CD8-positive, alpha-beta memory T cell (primary cell): Measurements from ENCODE around the gene CERS2. TPM values are rescaled to one million over a fixed set of nuclear protein-coding genes. Genes with fewer than 3 reads are reported as not detected.

Experiments
- CTCF ChIA-PET: fragments of 350-600 bp; sonication (Branson Sonifier 250); formaldehyde crosslinking; loops from one replicate; lab custom pipeline; 2021; ENCODE audit warnings: antibody characterized with exemption; lab: Charles Lee
- POLR2A ChIA-PET: fragments of 350-600 bp; sonication (Branson Sonifier 250); formaldehyde crosslinking; loops from one replicate; lab custom pipeline; 2021; ENCODE audit warnings: antibody characterized with exemption; lab: Charles Lee
- DNase-seq, 5 donors: peaks; one replicate each; pipeline versions ENCODE4 v3.0.0 to v3.0.0-alpha.2; 2020 to 2022; ENCODE audit warnings: mixed read lengths in 1 of 5
- H3K27ac ChIP-seq: one replicate; pipeline ENCODE4 v1.7.0; 2013; ENCODE audit warnings: low read depth, mild to moderate bottlenecking, low read length, moderate library complexity
- H3K27me3 ChIP-seq: 2 replicates; pipeline ENCODE4 v1.7.0; 2013; ENCODE audit warnings: low read length, mild to moderate bottlenecking; ENCODE audit not compliant: insufficient read depth, poor library complexity, severe bottlenecking
- H3K36me3 ChIP-seq: 2 replicates; pipeline ENCODE4 v1.7.0; 2013; ENCODE audit warnings: mild to moderate bottlenecking, low read length, moderate library complexity; ENCODE audit not compliant: insufficient read depth
- H3K4me1 ChIP-seq: 2 replicates; pipeline ENCODE4 v1.7.0; 2013; ENCODE audit warnings: mild to moderate bottlenecking, low read length, moderate library complexity; ENCODE audit not compliant: insufficient read depth
- H3K4me3 ChIP-seq: 2 replicates; pipeline ENCODE4 v1.7.0; 2013; ENCODE audit warnings: mild to moderate bottlenecking, low read length
- H3K9me3 ChIP-seq: 2 replicates; pipeline ENCODE4 v1.7.0; 2013; ENCODE audit warnings: mild to moderate bottlenecking, low read length
- H3K27ac Mint-ChIP-seq, 8 donors: one replicate each; pipeline ENCODE4 v1.8.0; 2020 to 2021; ENCODE audit warnings: mixed read lengths in 8 of 8, mild to moderate bottlenecking in 6 of 8, inconsistent platforms in 3 of 8, moderate library complexity in 3 of 8
- H3K27me3 Mint-ChIP-seq, 2 donors: one replicate each; pipeline ENCODE4 v1.8.0; 2020 to 2021; ENCODE audit warnings: mixed read lengths in 2 of 2, mild to moderate bottlenecking in 1 of 2, moderate library complexity in 1 of 2
- H3K36me3 Mint-ChIP-seq, 3 donors: one replicate each; pipeline ENCODE4 v1.8.0; 2020 to 2021; ENCODE audit warnings: mixed read lengths in 3 of 3, inconsistent platforms in 1 of 3, mild to moderate bottlenecking in 1 of 3
- H3K4me1 Mint-ChIP-seq, 3 donors: one replicate each; pipeline ENCODE4 v1.8.0; 2020 to 2021; ENCODE audit warnings: mixed read lengths in 3 of 3, inconsistent platforms in 1 of 3, mild to moderate bottlenecking in 1 of 3
- H3K4me3 Mint-ChIP-seq, 7 donors: one replicate each; pipeline ENCODE4 v1.8.0; 2020 to 2021; ENCODE audit warnings: mixed read lengths in 7 of 7, mild to moderate bottlenecking in 6 of 7, moderate library complexity in 4 of 7, inconsistent platforms in 2 of 7
- H3K9me3 Mint-ChIP-seq, 5 donors: one replicate each; pipeline ENCODE4 v1.8.0; 2020 to 2022; ENCODE audit warnings: mixed read lengths in 5 of 5, mild to moderate bottlenecking in 3 of 5, moderate library complexity in 2 of 5, inconsistent platforms in 1 of 5
- polyA plus RNA-seq: library from polyadenylated mRNA; unstranded; fragments of 300-500 nt; fragmentation: Illumina TruSeq; gene quantifications from one replicate; pipeline ENCODE4 v1.2.3, GENCODE V29; 2021
- total RNA-seq, 2 experiments: library from RNA; stranded (reverse); gene quantifications; one replicate each; pipeline ENCODE4 v1.2.3, GENCODE V29; 2021

Gene CERS2
- total and polyA plus RNA-seq, 3 experiments from 2014 or later: 167 to 232 (median 224) TPM

GRCh38 chr1:150973258-150973835 lies 1.3 kb downstream of the CERS2 start:
- ChIA-PET CTCF (interaction anchor here (0.7 to 1.8 kb wide), 3 partner anchors 9 to 52 kb away, joined by 3 to 5 read pairs (median 3); no protein-coding TSS in a partner anchor), POLR2A (interaction anchor here (0.6 to 2.3 kb wide), 4 partner anchors 46 to 748 kb away, joined by 3 to 10 read pairs (median 4); partner anchors contain the start of genes ENSA and RIIAD1)
- peak overlapping the region; percentile 88 for H3K4me3 ChIP-seq
- H3K9me3 Mint-ChIP-seq: no peaks in the 10 kb centered on the region
- H3K4me1 Mint-ChIP-seq: peaks cover 59 to 72% (median 67%) of the 10 kb centered on the region in 3 donors
- H3K27ac Mint-ChIP-seq: peak overlapping the region; percentile 87 to 98 (median 94)
- peaks cover 56% of the 10 kb centered on the region for H3K4me1 ChIP-seq
- peak in 3 of 5 donors; percentile 8 to 51 (median 12) for DNase-seq
- peak overlapping the region; percentile 79 for H3K27ac ChIP-seq
- no peaks in the 10 kb centered on the region for H3K27me3 Mint-ChIP-seq
- H3K36me3 ChIP-seq: peaks cover 6% of the 10 kb centered on the region
- H3K4me3 Mint-ChIP-seq: peak overlapping the region; percentile 85 to 93 (median 88)
- H3K9me3 ChIP-seq: no peaks in the 10 kb centered on the region
- no peaks in the 10 kb centered on the region for H3K27me3 ChIP-seq
- H3K36me3 Mint-ChIP-seq: peaks cover 0 to 15% (median 0%) of the 10 kb centered on the region in 3 donors

GRCh38 chr1:150972417-150972940 lies 2.2 kb downstream of the CERS2 start:
- DNase-seq: no peak
- Histone ChIP-seq H3K36me3 (peaks cover 11% of the 10 kb centered on the region), H3K4me1 (peaks cover 52% of the 10 kb centered on the region), H3K9me3 (no peaks in the 10 kb centered on the region), H3K27ac (peak overlapping the region; percentile 79), H3K4me3 (peak overlapping the region; percentile 88), H3K27me3 (no peaks in the 10 kb centered on the region)
- peak overlapping the region; percentile 85 to 93 (median 88) for H3K4me3 Mint-ChIP-seq
- ChIA-PET CTCF (interaction anchor here (1.8 kb wide), 1 partner anchor 23 kb away, joined by 5 read pairs; no protein-coding TSS in a partner anchor), POLR2A (no interaction called here)
- peak overlapping the region; percentile 87 to 98 (median 94) for H3K27ac Mint-ChIP-seq
- no peaks in the 10 kb centered on the region for H3K9me3 Mint-ChIP-seq
- H3K36me3 Mint-ChIP-seq: peaks cover 0 to 23% (median 0%) of the 10 kb centered on the region in 3 donors
- H3K27me3 Mint-ChIP-seq: no peaks in the 10 kb centered on the region
- peaks cover 57 to 69% (median 64%) of the 10 kb centered on the region in 3 donors for H3K4me1 Mint-ChIP-seq

- peak overlapping the region; percentile 7 to 93 (median 88) for H3K4me3 Mint-ChIP-seq
- H3K9me3 Mint-ChIP-seq: no peaks in the 10 kb centered on the region
- Histone ChIP-seq H3K4me1 (peaks cover 45% of the 10 kb centered on the region), H3K36me3 (peaks cover 18% of the 10 kb centered on the region), H3K9me3 (no peaks in the 10 kb centered on the region), H3K27ac (peak overlapping the region; percentile 79), H3K27me3 (no peaks in the 10 kb centered on the region), H3K4me3 (no peak overlapping the region)
- no peaks in the 10 kb centered on the region for H3K27me3 Mint-ChIP-seq
- POLR2A ChIA-PET: no interaction called here
- CTCF ChIA-PET: interaction anchor here (1.0 to 5.7 kb wide), 2 partner anchors 9 to 76 kb away, joined by 3 to 19 read pairs; partner anchors contain the start of gene ANXA9
- DNase-seq: peak in 1 of 5 donors; percentile 50
- H3K4me1 Mint-ChIP-seq: peaks cover 50 to 62% (median 57%) of the 10 kb centered on the region in 3 donors
- peaks cover 0 to 30% (median 0%) of the 10 kb centered on the region in 3 donors for H3K36me3 Mint-ChIP-seq
- H3K27ac Mint-ChIP-seq: peak overlapping the region; percentile 86 to 98 (median 92)
Observed at GRCh38 chr1:150971583-150972416, 2.8 kb downstream of the CERS2 start.

GRCh38 chr1:150970808-150971582 lies 3.6 kb downstream of the CERS2 start:
- H3K4me3 Mint-ChIP-seq: peak overlapping the region; percentile 26 to 85 (median 54)
- Histone ChIP-seq H3K27ac (no peak overlapping the region), H3K36me3 (peaks cover 25% of the 10 kb centered on the region), H3K4me1 (peaks cover 37% of the 10 kb centered on the region), H3K27me3 (no peaks in the 10 kb centered on the region), H3K9me3 (no peaks in the 10 kb centered on the region), H3K4me3 (no peak overlapping the region)
- no peak for DNase-seq
- H3K27ac Mint-ChIP-seq: peak overlapping the region; percentile 50 to 94 (median 90)
- CTCF ChIA-PET: interaction anchor here (1.0 to 5.7 kb wide), 3 partner anchors 10 to 77 kb away, joined by 3 to 19 read pairs (median 7); partner anchors contain the start of gene ANXA9
- POLR2A ChIA-PET: no interaction called here
- H3K4me1 Mint-ChIP-seq: peaks cover 43 to 54% (median 49%) of the 10 kb centered on the region in 3 donors
- peaks cover 0 to 38% (median 6%) of the 10 kb centered on the region in 3 donors for H3K36me3 Mint-ChIP-seq
- H3K27me3 Mint-ChIP-seq: no peaks in the 10 kb centered on the region
- H3K9me3 Mint-ChIP-seq: no peaks in the 10 kb centered on the region

- H3K27me3 Mint-ChIP-seq: no peaks in the 10 kb centered on the region
- CTCF ChIA-PET: interaction anchor here (1.7 to 5.7 kb wide), 2 partner anchors 11 to 26 kb away, joined by 7 to 19 read pairs; partner anchors contain the start of gene ANXA9
- no peaks in the 10 kb centered on the region for H3K9me3 Mint-ChIP-seq
- H3K4me3 Mint-ChIP-seq: no peak overlapping the region
- H3K36me3 ChIP-seq: peaks cover 32% of the 10 kb centered on the region
- H3K27ac Mint-ChIP-seq: peak overlapping the region in 5 of 8 donors; percentile 45 to 91 (median 78)
- H3K4me3 ChIP-seq: no peak overlapping the region
- no peak for DNase-seq
- peaks cover 35% of the 10 kb centered on the region for H3K4me1 ChIP-seq
- POLR2A ChIA-PET: interaction anchor here (0.6 kb wide), 1 partner anchor 45 kb away, joined by 3 read pairs; no protein-coding TSS in a partner anchor
- peaks cover 0 to 50% (median 6%) of the 10 kb centered on the region in 3 donors for H3K36me3 Mint-ChIP-seq
- H3K9me3 ChIP-seq: no peaks in the 10 kb centered on the region
- H3K27me3 ChIP-seq: no peaks in the 10 kb centered on the region
- no peak overlapping the region for H3K27ac ChIP-seq
- H3K4me1 Mint-ChIP-seq: peaks cover 37 to 47% (median 42%) of the 10 kb centered on the region in 3 donors
Observed at GRCh38 chr1:150969626-150970025, 5.0 kb downstream of the CERS2 start.

- CTCF ChIA-PET: interaction anchor here (5.7 kb wide), 1 partner anchor 12 kb away, joined by 19 read pairs; the partner anchor contains the start of gene ANXA9
- Histone ChIP-seq H3K27ac (no peak overlapping the region), H3K27me3 (no peaks in the 10 kb centered on the region), H3K9me3 (no peaks in the 10 kb centered on the region), H3K36me3 (peaks cover 42% of the 10 kb centered on the region), H3K4me1 (peaks cover 33% of the 10 kb centered on the region), H3K4me3 (no peak overlapping the region)
- Mint-ChIP-seq H3K4me1 (peaks cover 34 to 44% (median 39%) of the 10 kb centered on the region in 3 donors), H3K4me3 (peak overlapping the region in 1 of 7 donors; percentile 62), H3K27ac (peak overlapping the region in 5 of 8 donors; percentile 24 to 80 (median 57)), H3K36me3 (peaks cover 0 to 58% (median 6%) of the 10 kb centered on the region in 3 donors), H3K27me3 (no peaks in the 10 kb centered on the region), H3K9me3 (no peaks in the 10 kb centered on the region)
- DNase-seq: no peak
- POLR2A ChIA-PET: no interaction called here
Observed at GRCh38 chr1:150968491-150968890, 6.1 kb downstream of the CERS2 start.

- ChIA-PET CTCF (interaction anchor here (5.7 kb wide), 1 partner anchor 13 kb away, joined by 19 read pairs; the partner anchor contains the start of gene ANXA9), POLR2A (no interaction called here)
- Histone ChIP-seq H3K9me3 (no peaks in the 10 kb centered on the region), H3K27me3 (no peaks in the 10 kb centered on the region), H3K4me1 (peaks cover 27% of the 10 kb centered on the region), H3K4me3 (no peak overlapping the region), H3K27ac (no peak overlapping the region), H3K36me3 (peaks cover 47% of the 10 kb centered on the region)
- no peaks in the 10 kb centered on the region for H3K27me3 Mint-ChIP-seq
- peaks cover 0 to 64% (median 8%) of the 10 kb centered on the region in 3 donors for H3K36me3 Mint-ChIP-seq
- H3K4me3 Mint-ChIP-seq: no peak overlapping the region
- H3K27ac Mint-ChIP-seq: peak overlapping the region in 3 of 8 donors; percentile 19 to 89 (median 72)
- peaks cover 28 to 38% (median 33%) of the 10 kb centered on the region in 3 donors for H3K4me1 Mint-ChIP-seq
- H3K9me3 Mint-ChIP-seq: no peaks in the 10 kb centered on the region
- no peak for DNase-seq
Observed at GRCh38 chr1:150967936-150968335, 6.7 kb downstream of the CERS2 start.
